ENCODE measurements around the gene PTP4A1. TPM values are rescaled to one million over a fixed set of nuclear protein-coding genes. Genes with fewer than 3 reads are reported as not detected.
"Not testable (repeated sequence)": the region's sequence is repeated elsewhere in the genome, so short reads cannot be mapped to it uniquely, and the experiment has no call there.

Gene PTP4A1
- total RNA-seq, 1 donor from 2014 or later, result 87.9 TPM

GRCh38 chr6:63584125-63584514, 11.8 kb downstream of the PTP4A1 start:
- Mint-ChIP-seq H3K27ac (ENCODE audit: unreplicated experiment) (no peak overlapping the region), H3K9me3 (ENCODE audit: unreplicated experiment) (peaks cover 1% of the 10 kb centered on the region), H3K4me3 (ENCODE audit: unreplicated experiment) (no peak overlapping the region), H3K4me1 (ENCODE audit: low read depth, unreplicated experiment) (no peaks in the 10 kb centered on the region), H3K36me3 (ENCODE audit: unreplicated experiment) (no peaks in the 10 kb centered on the region), H3K27me3 (ENCODE audit: unreplicated experiment) (no peaks in the 10 kb centered on the region)
- no peak for DNase-seq
- TF ChIP-seq CTCF (IDR thresholded peaks at IDR 0.05; ENCODE audit: partially characterized antibody, unreplicated experiment), result no peak

GRCh38 chr6:63584566-63584965, 12.3 kb downstream of the PTP4A1 start:
- Mint-ChIP-seq H3K36me3 (ENCODE audit: unreplicated experiment) (no peaks in the 10 kb centered on the region), H3K27ac (ENCODE audit: unreplicated experiment) (no peak overlapping the region), H3K4me1 (ENCODE audit: low read depth, unreplicated experiment) (no peaks in the 10 kb centered on the region), H3K4me3 (ENCODE audit: unreplicated experiment) (no peak overlapping the region), H3K27me3 (ENCODE audit: unreplicated experiment) (no peaks in the 10 kb centered on the region), H3K9me3 (ENCODE audit: unreplicated experiment) (peaks cover 1% of the 10 kb centered on the region)
- TF ChIP-seq CTCF (IDR thresholded peaks at IDR 0.05; ENCODE audit: partially characterized antibody, unreplicated experiment), result no peak
- DNase-seq, result no peak

GRCh38 chr6:63585652-63586051, 13.4 kb downstream of the PTP4A1 start:
- not testable (repeated sequence) for H3K9me3 Mint-ChIP-seq (ENCODE audit: unreplicated experiment); DNase-seq; H3K4me3 Mint-ChIP-seq (ENCODE audit: unreplicated experiment); H3K27ac Mint-ChIP-seq (ENCODE audit: unreplicated experiment); H3K4me1 Mint-ChIP-seq (ENCODE audit: low read depth, unreplicated experiment); H3K36me3 Mint-ChIP-seq (ENCODE audit: unreplicated experiment); H3K27me3 Mint-ChIP-seq (ENCODE audit: unreplicated experiment)

GRCh38 chr6:63589952-63590411, 17.7 kb downstream of the PTP4A1 start:
- no peak for DNase-seq
- H3K4me3 Mint-ChIP-seq (ENCODE audit: unreplicated experiment), result no peak overlapping the region
- H3K36me3 Mint-ChIP-seq (ENCODE audit: unreplicated experiment), result no peaks in the 10 kb centered on the region
- no peaks in the 10 kb centered on the region for H3K27me3 Mint-ChIP-seq (ENCODE audit: unreplicated experiment)
- H3K27ac Mint-ChIP-seq (ENCODE audit: unreplicated experiment), result no peak overlapping the region
- no peak for TF ChIP-seq CTCF (IDR thresholded peaks at IDR 0.05; ENCODE audit: partially characterized antibody, unreplicated experiment)
- H3K4me1 Mint-ChIP-seq (ENCODE audit: low read depth, unreplicated experiment), result peaks cover 2% of the 10 kb centered on the region
- peaks cover 1% of the 10 kb centered on the region for H3K9me3 Mint-ChIP-seq (ENCODE audit: unreplicated experiment)

- peaks cover under 1% of the 10 kb centered on the region for H3K9me3 Mint-ChIP-seq (ENCODE audit: unreplicated experiment)
- H3K36me3 Mint-ChIP-seq (ENCODE audit: unreplicated experiment), result no peaks in the 10 kb centered on the region
- DNase-seq, result no peak
These were observed 20.6 kb downstream of the PTP4A1 start for GRCh38 chr6:63592886-63593285.

More at GRCh38 chr6:63592886-63593285, 20.6 kb downstream of the PTP4A1 start:
- peaks cover 2% of the 10 kb centered on the region for H3K4me1 Mint-ChIP-seq (ENCODE audit: low read depth, unreplicated experiment)
- TF ChIP-seq CTCF (IDR thresholded peaks at IDR 0.05; ENCODE audit: partially characterized antibody, unreplicated experiment), result no peak
- no peak overlapping the region for H3K27ac Mint-ChIP-seq (ENCODE audit: unreplicated experiment)
- H3K27me3 Mint-ChIP-seq (ENCODE audit: unreplicated experiment), result no peaks in the 10 kb centered on the region
- H3K4me3 Mint-ChIP-seq (ENCODE audit: unreplicated experiment), result no peak overlapping the region

Data from glutamatergic neuron (in vitro differentiated cells).